TTC549 (cell line): ENCODE results near the gene FSHR.

Experiments used
- FAIRE-seq: peaks from 2 replicates; lab custom pipeline; 2012; peaks lifted over from hg19 to GRCh38; lab: Jason Lieb, UNC

FSHR gene

GRCh38 chr2:49111456-49111855, 42.9 kb downstream of the FSHR start:
- FAIRE-seq, result no peak

- FAIRE-seq, result no peak
Observed at GRCh38 chr2:49111006-49111405, 43.3 kb downstream of the FSHR start.

- no peak for FAIRE-seq
Observed at GRCh38 chr2:49110571-49110970, 43.7 kb downstream of the FSHR start.

- FAIRE-seq, result no peak
Observed at GRCh38 chr2:49108851-49109250, 45.5 kb downstream of the FSHR start.

GRCh38 chr2:49108436-49108835, 45.9 kb downstream of the FSHR start:
- FAIRE-seq, result no peak

- no peak for FAIRE-seq
Observed at GRCh38 chr2:49105506-49105905, 48.8 kb downstream of the FSHR start.

- FAIRE-seq, result no peak
Observed at GRCh38 chr2:49102146-49102545, 52.2 kb downstream of the FSHR start.

GRCh38 chr2:49080681-49081080, 73.6 kb downstream of the FSHR start:
- FAIRE-seq, result no peak

- no peak for FAIRE-seq
Observed at GRCh38 chr2:49070716-49071115, 83.6 kb downstream of the FSHR start.

GRCh38 chr2:49069829-49070228, 84.5 kb downstream of the FSHR start:
- no peak for FAIRE-seq

GRCh38 chr2:49068613-49069012, 85.7 kb downstream of the FSHR start:
- no peak for FAIRE-seq

GRCh38 chr2:49067971-49068370, 86.3 kb downstream of the FSHR start:
- FAIRE-seq, result no peak

GRCh38 chr2:49053156-49053555, 101.2 kb downstream of the FSHR start:
- no peak for FAIRE-seq

- FAIRE-seq, result no peak
Observed at GRCh38 chr2:49050265-49050664, 104.0 kb downstream of the FSHR start.

GRCh38 chr2:49049161-49049560, 105.2 kb downstream of the FSHR start:
- no peak for FAIRE-seq

GRCh38 chr2:49045083-49045482, 109.2 kb downstream of the FSHR start:
- FAIRE-seq, result no peak

- no peak for FAIRE-seq
Observed at GRCh38 chr2:49044350-49045079, 109.8 kb downstream of the FSHR start.

- FAIRE-seq, result no peak
Observed at GRCh38 chr2:49043405-49043982, 110.8 kb downstream of the FSHR start.

GRCh38 chr2:49042488-49042887, 111.8 kb downstream of the FSHR start:
- no peak for FAIRE-seq

GRCh38 chr2:49041061-49041460, 113.3 kb downstream of the FSHR start:
- FAIRE-seq, result no peak

GRCh38 chr2:49037197-49037596, 117.1 kb downstream of the FSHR start:
- no peak for FAIRE-seq

GRCh38 chr2:49035481-49035880, 118.8 kb downstream of the FSHR start:
- FAIRE-seq, result no peak

GRCh38 chr2:49033394-49034185, 120.7 kb downstream of the FSHR start:
- FAIRE-seq, result no peak
